Heart left ventricle (tissue), 13 donors: ENCODE data around the gene CCNE1.

Experiments used
- POLR2A ChIP-seq, 2 donors: fragments of 450-650 bp; IDR thresholded peaks; one replicate each; pipeline ENCODE4 v1.6.1; 2017; ENCODE audit warnings: antibody characterized with exemption in 2 of 2, mild to moderate bottlenecking in 2 of 2, moderate library complexity in 2 of 2
- TF ChIP-seq, protein P1 (sequence below), 12 donors: fragments of 200-600 bp; sonication (generic) in 4 of 12; IDR thresholded peaks; one replicate each; pipeline versions ENCODE4 v1.5.0 to v1.8.0; 2018 to 2022; ENCODE audit warnings: antibody characterized with exemption in 12 of 12, mild to moderate bottlenecking in 5 of 12
- donor health status: ischemic (EF 13 %, LVEDD 7.1; RV severe dilation, severe dysfunction).
- donor health status: DM: no; HTN: yes; CAD: no.
- donor health status: DM: no; HTN: no; CAD: no.
- donor health status: ischemic (EF 25% LVEDD 6.9; RV normal size, moderate dysfunction).
- donor health status: ischemic (EF 25% LVEDD 5.7; RV mildly dilated, moderate dysfunction).
- donor health status: ischemic (EF 35%, LVEDD 5.7; RV mildly dilated, moderate dysfunction).
- donor health status: nonischemic (EF 11% LVEDD 7.7; RV severe dilation, severe dysfunction).
- donor health status: DM: yes; HTN: yes; CAD: no.
- donor health status: PGD.
- donor health status: ischemic (EF 29% LVEDD 5.4; RV normal size, mild dysfunction).
- donor health status: nonischemic (EF 23%, LVEDD 6.1; RV moderate dilation, normal function).

DNA sequence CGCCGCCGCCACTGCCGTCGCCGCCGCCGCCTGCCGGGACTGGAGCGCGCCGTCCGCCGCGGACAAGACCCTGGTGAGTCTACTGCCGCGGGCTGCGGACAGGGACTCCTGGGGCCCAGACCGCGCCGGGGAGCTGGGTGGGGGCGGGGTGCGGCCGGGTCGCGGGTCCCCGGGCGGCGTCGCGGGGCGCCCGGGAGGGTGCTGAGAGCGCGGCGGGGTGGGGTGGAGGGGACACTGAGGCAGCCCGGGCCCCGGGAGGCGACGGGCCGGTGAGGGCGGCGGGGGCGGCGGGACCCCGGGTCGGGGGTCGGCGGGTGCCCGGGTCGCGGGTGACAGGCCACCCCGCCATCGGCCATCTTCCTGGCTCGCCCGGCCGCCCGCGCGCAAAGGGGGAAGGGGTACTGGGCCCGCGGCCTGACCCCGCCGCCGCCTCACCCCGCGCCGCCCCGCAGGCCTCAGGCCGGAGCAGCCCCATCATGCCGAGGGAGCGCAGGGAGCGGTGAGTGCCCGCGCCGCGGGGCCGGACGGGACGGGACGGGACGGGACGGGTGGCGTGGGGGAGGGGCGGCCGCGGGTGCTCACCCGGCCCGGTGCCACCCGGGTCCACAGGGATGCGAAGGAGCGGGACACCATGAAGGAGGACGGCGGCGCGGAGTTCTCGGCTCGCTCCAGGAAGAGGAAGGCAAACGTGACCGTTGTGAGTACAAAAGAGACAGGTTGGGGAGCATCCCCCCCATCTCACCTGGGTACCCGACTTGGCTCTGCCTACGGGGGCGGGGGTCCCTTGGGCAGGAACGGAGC lies 489 bp downstream of the CCNE1 start:
- TF ChIP-seq POLR2A (IDR thresholded peaks at IDR 0.05): no peak
- TF ChIP-seq, protein P1, sequence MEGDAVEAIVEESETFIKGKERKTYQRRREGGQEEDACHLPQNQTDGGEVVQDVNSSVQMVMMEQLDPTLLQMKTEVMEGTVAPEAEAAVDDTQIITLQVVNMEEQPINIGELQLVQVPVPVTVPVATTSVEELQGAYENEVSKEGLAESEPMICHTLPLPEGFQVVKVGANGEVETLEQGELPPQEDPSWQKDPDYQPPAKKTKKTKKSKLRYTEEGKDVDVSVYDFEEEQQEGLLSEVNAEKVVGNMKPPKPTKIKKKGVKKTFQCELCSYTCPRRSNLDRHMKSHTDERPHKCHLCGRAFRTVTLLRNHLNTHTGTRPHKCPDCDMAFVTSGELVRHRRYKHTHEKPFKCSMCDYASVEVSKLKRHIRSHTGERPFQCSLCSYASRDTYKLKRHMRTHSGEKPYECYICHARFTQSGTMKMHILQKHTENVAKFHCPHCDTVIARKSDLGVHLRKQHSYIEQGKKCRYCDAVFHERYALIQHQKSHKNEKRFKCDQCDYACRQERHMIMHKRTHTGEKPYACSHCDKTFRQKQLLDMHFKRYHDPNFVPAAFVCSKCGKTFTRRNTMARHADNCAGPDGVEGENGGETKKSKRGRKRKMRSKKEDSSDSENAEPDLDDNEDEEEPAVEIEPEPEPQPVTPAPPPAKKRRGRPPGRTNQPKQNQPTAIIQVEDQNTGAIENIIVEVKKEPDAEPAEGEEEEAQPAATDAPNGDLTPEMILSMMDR (IDR thresholded peaks at IDR 0.05): no peak
